ENCODE results near the gene C14orf132.

C14orf132 gene

DNA sequence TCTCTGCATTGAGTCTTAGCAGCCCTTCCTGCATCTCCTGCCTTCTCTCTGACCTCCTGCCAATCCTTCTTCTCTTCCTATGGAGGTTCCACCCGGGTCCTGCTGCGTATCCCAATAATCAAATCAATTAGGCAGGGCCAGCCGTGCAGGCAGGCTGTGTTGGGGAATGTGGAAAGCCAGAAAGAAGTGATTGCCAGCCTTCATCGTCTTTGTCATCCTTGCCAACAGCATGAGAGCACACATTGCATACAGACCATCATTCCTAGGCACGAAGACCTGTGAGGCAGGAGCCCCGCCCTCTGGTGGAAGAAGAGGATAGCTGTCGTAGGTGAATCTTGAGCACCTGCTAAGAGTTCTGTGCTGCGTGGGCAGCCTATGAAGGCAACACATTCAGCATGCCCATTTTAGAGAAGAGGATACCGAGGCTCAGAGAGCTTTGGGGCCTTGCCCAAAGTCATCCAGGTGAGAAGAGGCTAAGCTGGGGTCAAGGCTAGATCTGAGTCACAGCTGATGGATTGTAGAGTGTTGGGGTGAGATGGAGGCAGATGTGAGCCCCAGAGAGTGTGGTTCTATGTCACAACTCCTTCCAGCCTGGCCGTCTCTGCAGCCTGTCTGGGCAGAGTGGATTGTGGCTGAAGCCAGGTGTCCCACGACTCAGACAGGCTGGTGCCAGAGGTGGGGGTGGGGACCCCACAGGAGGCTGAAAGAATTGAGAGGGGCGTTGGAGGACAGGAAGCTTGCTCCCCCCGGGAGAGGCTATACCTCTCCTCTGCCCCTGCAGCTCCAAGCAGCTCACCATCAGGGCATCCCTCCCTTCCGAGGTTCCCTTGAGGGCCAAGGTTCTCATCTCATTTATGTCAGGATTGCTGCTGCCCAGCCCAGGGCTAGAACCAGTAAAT is 12.7 kb downstream of the C14orf132 start:
- Histone ChIP-seq H3K9ac (ENCODE audit: low read depth, low read length) (no peak overlapping the region), H3K4me1 (ENCODE audit: insufficient read depth, low read length) (no peaks in the 10 kb centered on the region), H3K9me3 (ENCODE audit: control insufficient read depth, insufficient read depth, low read length) (no peaks in the 10 kb centered on the region), H3K36me3 (ENCODE audit: insufficient read depth, low read length) (no peaks in the 10 kb centered on the region)

DNA sequence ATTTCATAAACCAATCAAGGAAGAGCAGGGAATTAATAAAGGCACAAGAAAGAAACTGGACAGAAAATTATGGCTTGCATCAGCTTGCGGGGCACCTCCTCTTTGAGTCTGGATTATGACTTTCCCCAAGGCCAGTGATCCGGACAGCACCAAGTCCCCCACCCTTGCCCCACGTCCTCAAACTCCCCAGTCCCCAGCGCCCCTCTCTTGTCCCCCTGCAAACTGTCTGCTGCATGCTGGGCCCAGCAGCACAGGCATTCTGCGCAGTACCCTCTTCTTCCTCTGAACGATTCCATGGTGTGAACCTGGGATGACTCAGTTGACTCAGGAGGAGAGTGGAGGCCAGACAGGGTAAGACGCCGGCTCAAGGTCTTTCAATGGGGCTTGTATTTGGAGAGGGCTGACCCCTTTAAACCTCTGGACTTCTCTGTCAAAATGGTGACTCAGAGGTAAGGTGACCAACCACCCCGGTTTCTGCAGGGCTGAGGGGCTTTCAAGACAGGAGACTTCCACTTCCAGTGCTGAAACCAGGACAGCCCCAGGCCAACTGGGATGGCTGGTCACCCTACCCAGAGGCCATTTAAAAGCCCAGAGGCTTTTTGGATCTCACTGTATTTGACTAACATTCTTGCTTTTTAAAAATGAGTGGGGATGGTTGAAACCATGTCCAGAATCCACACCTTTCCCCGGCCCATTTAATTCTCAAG is 13.5 kb downstream of the C14orf132 start:
- Histone ChIP-seq H3K9ac (ENCODE audit: low read depth, low read length) (no peak overlapping the region), H3K36me3 (ENCODE audit: insufficient read depth, low read length) (no peaks in the 10 kb centered on the region), H3K4me1 (ENCODE audit: insufficient read depth, low read length) (no peaks in the 10 kb centered on the region), H3K9me3 (ENCODE audit: control insufficient read depth, insufficient read depth, low read length) (no peaks in the 10 kb centered on the region)

DNA sequence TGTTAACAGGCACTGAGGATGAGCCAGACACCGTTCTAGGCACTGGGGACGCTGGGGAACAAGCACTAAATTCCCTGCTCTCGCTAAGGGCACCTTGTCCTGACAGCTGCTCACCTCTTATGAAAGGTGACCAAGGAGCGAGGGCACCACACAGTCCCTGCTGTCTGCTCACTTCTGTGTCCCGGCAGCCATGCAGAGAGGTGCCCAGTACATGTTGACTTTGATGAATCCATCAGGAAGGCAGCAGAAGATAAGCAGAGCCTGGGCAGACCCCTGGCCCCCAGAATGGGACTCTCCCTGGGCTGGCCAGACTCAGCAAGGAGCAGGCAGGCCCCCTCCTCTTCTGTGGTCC is 14.1 kb downstream of the C14orf132 start:
- Histone ChIP-seq H3K36me3 (ENCODE audit: insufficient read depth, low read length) (no peaks in the 10 kb centered on the region), H3K9me3 (ENCODE audit: control insufficient read depth, insufficient read depth, low read length) (no peaks in the 10 kb centered on the region), H3K4me1 (ENCODE audit: insufficient read depth, low read length) (no peaks in the 10 kb centered on the region), H3K9ac (ENCODE audit: low read depth, low read length) (no peak overlapping the region)

DNA sequence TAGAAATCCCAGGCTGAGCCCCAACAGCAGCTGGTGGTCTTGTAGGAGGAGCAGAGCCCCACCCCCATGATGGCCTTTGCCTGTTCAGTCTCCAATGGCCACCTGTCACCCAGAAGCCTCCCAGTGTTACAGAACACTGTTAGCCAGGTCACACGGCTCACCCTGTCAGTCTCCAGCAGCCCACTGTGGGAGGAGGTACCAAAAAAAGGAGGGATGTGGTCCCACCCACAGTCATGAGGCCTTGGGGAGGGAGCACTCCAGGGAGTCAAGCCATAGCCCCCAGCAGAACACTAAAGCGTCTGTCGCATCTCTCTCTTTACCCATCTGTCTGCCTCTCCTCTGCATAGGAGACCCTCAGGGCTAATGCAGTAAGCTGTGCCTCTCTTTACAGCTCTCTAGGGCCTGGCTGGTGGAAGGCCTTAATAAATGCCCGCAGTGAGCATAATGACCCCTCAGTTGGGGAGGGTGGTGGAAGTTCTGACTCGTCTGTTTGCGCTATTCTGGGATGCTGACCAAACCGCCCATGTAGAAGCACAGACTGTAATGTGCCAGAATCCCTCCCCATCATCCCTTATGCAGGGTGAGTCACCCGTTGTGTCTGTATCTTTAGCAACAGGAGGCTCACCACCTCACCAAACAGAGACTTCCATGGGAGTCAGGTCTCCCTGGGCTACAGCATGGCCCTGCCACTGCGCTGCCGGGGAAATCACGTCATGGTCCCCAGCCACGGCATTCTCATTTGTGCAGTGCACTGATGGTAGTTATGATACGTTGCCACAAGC is 14.6 kb downstream of the C14orf132 start:
- Histone ChIP-seq H3K4me1 (ENCODE audit: insufficient read depth, low read length) (no peaks in the 10 kb centered on the region), H3K9me3 (ENCODE audit: control insufficient read depth, insufficient read depth, low read length) (no peaks in the 10 kb centered on the region), H3K36me3 (ENCODE audit: insufficient read depth, low read length) (no peaks in the 10 kb centered on the region), H3K9ac (ENCODE audit: low read depth, low read length) (no peak overlapping the region)

DNA sequence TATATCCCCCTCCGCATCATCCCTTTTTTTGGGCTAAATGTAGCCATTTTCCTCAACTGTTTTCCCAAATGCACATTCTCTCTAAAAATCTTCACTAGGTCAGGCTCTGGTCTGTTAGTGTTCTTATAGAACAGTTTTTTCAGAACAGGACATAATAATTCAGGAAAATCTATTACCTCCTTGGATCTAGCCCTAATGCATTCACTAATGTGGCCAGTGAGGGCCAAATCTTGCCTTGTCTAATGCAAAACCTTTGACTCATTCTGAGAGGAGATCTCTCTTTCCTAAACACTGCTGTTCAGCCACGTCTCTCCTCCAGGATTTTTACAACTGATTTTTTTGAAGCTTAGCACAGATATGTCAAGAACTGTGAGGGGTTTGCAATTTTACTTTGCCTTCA is 15.5 kb downstream of the C14orf132 start:
- Histone ChIP-seq H3K36me3 (ENCODE audit: insufficient read depth, low read length) (no peaks in the 10 kb centered on the region), H3K9ac (ENCODE audit: low read depth, low read length) (no peak overlapping the region), H3K4me1 (ENCODE audit: insufficient read depth, low read length) (no peaks in the 10 kb centered on the region), H3K9me3 (ENCODE audit: control insufficient read depth, insufficient read depth, low read length) (no peaks in the 10 kb centered on the region)

DNA sequence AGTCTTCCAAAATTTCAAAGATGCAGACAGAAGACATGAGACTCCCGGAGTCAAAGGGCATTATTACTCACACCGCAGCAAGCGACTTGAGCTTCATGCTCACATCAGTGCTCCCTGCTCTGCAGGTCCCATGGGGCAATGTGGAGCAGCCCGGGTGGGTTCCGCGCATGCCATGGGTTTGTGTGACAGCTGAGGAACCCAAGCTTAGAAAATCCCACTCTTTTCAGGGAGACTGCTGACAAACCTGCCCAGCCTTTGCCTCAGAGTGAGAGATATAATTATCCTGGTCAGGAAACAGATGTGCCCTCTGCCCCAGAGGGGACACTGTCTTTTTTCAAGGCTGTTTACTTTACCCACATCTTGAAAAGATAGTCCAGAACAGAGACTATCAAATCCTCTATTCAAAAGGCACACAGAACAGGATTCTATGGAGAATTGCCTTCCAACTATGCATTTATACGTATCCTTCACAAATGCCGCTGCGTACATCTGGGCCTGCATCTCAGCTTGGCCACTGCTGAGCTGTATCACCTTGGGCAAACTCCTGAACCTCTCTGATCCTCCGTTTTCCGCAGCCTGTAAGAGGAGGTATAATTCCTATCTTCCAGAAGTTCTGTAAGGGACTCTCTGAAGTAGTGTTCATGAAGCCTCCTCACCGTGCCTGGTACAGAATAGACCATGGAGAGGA is 16.0 kb downstream of the C14orf132 start:
- Histone ChIP-seq H3K36me3 (ENCODE audit: insufficient read depth, low read length) (no peaks in the 10 kb centered on the region), H3K4me1 (ENCODE audit: insufficient read depth, low read length) (no peaks in the 10 kb centered on the region), H3K9me3 (ENCODE audit: control insufficient read depth, insufficient read depth, low read length) (no peaks in the 10 kb centered on the region), H3K9ac (ENCODE audit: low read depth, low read length) (no peak overlapping the region)

DNA sequence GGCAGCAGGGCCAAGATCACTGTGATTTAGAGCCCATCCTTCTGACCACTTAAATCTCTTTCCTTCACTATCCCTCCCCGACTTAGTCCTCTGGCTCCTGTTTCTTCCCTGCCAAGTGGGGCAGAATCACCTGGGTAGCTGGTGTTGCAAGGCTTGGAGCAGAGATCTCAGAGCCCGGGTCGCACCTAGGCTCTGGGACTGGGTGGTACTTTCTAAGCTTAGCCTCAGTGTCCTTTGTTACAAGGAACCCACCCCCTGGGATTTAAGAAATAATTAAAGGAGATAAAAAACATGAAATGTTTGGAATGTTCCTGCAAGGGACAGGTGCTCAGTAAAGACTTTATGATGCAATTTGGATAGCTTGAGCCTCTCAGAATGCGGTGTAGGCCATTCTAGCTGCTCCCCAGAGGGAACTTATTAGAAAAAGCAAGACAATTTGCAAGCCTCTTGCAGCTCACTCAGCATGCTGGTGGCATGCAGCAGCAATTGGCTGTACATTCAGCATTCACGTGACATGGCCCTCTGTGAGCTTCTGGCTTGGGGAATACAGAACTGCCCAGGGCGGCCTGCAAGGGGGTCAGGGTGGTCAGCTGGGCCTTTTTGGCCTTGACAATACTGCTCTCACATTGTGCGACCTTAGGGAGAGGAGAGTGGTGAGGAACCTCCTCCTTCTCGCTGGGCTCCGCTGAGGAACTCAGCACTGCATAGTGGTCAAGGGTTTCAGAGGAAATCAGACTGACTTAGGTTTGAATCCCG is 16.8 kb downstream of the C14orf132 start:
- no peak overlapping the region for H3K9ac ChIP-seq (ENCODE audit: low read depth, low read length)
- H3K9me3 ChIP-seq (ENCODE audit: control insufficient read depth, insufficient read depth, low read length) = no peaks in the 10 kb centered on the region
- H3K4me1 ChIP-seq (ENCODE audit: insufficient read depth, low read length) = no peaks in the 10 kb centered on the region
- H3K36me3 ChIP-seq (ENCODE audit: insufficient read depth, low read length) = no peaks in the 10 kb centered on the region

DNA sequence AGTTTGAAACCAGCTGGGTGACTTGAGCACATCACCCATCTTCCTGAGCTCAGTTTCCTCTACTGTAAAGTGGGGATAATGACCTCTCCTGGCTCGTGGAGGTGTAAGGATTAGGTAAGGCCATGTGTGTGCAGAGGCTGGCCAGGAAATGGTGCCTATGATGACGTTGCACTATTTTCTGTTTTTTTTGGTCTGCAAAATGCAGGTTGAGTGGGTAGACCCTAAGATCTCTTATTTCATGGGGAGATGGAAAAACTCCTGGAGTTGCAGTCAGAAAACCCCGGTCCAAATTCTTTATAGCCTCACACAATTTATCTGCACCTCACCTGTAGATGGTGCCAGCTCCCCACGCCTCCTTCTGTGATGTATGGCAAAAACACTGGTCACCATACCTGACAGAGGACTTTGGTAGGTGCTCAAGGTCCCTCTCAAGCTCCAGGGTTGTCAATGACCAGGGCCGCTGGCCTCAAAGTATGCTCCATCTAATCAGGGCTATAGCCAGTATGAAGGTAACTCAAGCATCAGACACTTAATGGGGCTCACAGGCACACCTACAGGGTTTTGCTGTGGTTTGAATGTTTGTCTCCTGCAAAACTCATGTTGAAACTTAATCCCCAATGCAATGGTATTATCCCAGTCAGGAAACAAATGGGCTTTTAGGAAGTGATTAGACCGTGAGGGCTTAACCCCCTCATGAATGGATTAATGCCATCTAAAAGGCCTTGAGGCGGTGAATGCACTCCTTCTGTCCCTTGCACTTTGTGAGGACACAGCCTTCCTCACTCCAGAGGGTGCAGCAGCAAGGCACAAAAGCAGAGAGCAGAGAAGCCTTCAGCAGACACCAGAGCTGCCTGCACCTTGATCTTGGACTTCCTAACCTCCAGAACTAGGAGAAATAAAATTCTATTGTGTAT is 17.6 kb downstream of the C14orf132 start:
- Histone ChIP-seq H3K9me3 (ENCODE audit: control insufficient read depth, insufficient read depth, low read length) (no peaks in the 10 kb centered on the region), H3K4me1 (ENCODE audit: insufficient read depth, low read length) (no peaks in the 10 kb centered on the region), H3K36me3 (ENCODE audit: insufficient read depth, low read length) (no peaks in the 10 kb centered on the region), H3K9ac (ENCODE audit: low read depth, low read length) (no peak overlapping the region)

DNA sequence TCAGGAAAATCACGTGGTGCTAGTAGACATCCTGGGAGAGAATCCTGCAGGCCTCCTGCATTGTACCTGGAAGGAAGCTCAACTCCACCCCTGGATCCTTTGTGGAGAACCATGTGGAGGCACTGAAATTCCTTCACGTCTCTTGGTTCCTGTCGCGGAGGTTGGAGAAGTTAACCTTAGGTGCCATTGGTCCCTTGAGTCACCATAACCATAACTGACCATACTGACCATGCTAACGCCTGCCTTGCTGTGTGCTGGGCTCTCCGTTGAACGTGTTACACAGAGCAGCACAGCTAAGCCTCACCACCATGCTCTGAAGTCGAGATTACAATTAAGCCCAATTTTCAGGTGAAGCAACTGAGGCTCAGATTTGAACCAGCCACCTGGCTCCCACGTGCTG is 18.6 kb downstream of the C14orf132 start:
- H3K36me3 ChIP-seq (ENCODE audit: insufficient read depth, low read length) = no peaks in the 10 kb centered on the region

DNA sequence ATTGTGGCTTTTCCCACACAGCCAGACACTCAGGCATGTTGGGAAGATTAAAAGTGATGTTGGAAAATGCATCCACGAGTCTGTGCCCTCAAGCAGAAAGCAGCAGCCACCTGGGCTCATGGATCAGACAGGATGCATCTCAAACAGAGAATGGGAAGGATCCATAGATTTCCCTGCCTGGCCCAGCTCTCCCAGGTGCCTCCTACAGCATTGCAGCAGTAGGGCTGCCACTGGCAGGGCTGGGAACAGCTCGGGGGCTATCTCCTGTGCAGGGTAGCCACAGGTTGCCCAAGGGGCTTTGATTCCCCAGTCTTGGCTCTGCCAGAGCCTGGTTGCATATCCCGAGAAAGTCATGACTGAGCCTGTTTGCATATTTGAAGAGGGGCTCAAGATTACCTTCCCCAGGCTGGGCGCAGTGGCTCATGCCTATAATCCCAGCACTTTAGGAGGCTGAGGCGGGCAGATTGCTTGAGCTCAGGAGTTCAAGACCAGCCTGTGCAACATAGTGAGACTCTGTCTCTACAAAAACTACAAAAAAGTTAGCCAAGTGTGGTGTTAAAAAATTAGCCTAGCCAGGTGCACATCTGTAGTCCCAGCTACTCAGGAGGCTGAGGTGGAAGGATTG is 19.5 kb downstream of the C14orf132 start:
- Histone ChIP-seq H3K9ac (ENCODE audit: low read depth, low read length) (no peak overlapping the region), H3K9me3 (ENCODE audit: control insufficient read depth, insufficient read depth, low read length) (no peaks in the 10 kb centered on the region), H3K36me3 (ENCODE audit: insufficient read depth, low read length) (no peaks in the 10 kb centered on the region), H3K4me1 (ENCODE audit: insufficient read depth, low read length) (no peaks in the 10 kb centered on the region)

More for the DNA sequence above, 18.6 kb downstream of the C14orf132 start:
- H3K9ac ChIP-seq (ENCODE audit: low read depth, low read length) = no peak overlapping the region
- H3K9me3 ChIP-seq (ENCODE audit: control insufficient read depth, insufficient read depth, low read length) = no peaks in the 10 kb centered on the region
- H3K4me1 ChIP-seq (ENCODE audit: insufficient read depth, low read length) = no peaks in the 10 kb centered on the region

DNA sequence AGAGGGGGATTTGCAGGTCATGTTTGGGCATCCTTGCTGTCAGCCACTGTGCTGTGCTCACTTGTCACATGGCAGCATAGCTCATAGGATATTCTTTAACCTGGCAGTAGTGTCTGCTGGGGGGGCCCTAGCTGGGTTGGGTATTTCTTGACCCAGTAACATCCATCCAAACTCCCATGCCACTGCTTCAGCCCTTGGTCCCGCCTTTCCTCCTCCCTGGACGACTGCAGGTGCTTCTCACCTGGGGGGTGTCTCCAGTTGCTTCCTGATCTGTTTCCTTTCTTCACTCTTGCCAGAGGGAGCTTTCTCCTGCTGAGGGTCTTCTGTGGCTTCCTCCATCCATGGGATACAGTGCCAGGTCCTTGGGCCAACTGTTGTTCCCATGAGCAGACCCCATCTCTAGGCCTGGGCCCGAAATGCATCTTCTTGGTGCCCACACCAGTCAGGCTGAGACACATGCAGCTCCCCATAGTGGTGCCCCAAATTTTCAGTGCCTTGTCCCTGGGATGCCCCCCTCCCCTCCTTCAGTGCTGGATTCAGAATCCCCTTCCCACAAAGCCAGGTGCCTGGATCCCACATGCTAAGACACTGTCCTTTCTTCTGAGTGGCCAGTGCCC is 20.5 kb downstream of the C14orf132 start:
- Histone ChIP-seq H3K36me3 (ENCODE audit: insufficient read depth, low read length) (no peaks in the 10 kb centered on the region), H3K9me3 (ENCODE audit: control insufficient read depth, insufficient read depth, low read length) (no peaks in the 10 kb centered on the region), H3K9ac (ENCODE audit: low read depth, low read length) (no peak overlapping the region), H3K4me1 (ENCODE audit: insufficient read depth, low read length) (no peaks in the 10 kb centered on the region)

DNA sequence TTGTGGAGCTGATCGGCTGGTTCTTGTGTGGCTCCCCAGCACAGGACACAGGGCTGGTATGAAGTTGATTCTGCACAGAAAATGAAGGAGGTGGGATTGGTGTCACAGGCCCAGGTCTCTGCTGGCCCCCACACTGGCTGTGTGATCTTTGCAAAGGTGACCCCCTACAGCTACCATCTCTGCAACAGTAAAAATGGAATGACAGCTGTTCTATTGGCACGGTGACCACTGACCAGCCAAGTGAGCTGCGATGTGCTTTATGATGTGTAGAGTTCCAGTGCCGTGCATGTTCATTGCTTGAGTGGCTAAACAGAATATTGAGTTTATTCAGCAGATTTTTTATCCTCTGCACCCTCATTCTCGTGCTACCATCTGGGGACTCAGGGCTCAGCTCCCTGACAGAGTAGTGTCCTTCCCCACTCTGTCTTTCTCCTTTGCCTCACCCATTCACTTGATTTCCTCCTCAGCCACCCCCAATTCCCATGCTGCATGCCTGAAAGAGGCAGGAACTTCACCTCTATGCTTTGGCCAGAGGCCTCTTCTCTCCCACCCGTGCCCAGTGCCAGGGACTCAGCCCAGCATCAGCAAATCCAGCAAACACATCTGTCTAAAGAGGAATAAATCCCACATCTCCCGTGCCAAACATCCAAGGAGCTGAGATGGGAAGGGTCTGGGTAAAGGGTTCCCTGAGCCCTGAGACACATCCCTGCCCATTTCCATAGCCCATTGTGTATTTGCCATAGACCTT is 21.2 kb downstream of the C14orf132 start:
- Histone ChIP-seq H3K36me3 (ENCODE audit: insufficient read depth, low read length) (no peaks in the 10 kb centered on the region), H3K4me1 (ENCODE audit: insufficient read depth, low read length) (no peaks in the 10 kb centered on the region), H3K9ac (ENCODE audit: low read depth, low read length) (no peak overlapping the region), H3K9me3 (ENCODE audit: control insufficient read depth, insufficient read depth, low read length) (no peaks in the 10 kb centered on the region)
